Ovary (tissue), 3 donors: Measurements from ENCODE around the gene CSNK2A1.

Experiments
- CTCF ChIP-seq, 3 donors: fragments of 450-650 bp in 2 of 3; fragments of 200-600 bp in 1 of 3; IDR thresholded peaks; one replicate each; pipeline versions ENCODE4 v1.5.1 to v1.8.0; 2016 to 2022; ENCODE audit warnings: antibody characterized with exemption in 3 of 3, mild to moderate bottlenecking in 1 of 3
- POLR2A ChIP-seq: fragments of 450-650 bp; IDR thresholded peaks from one replicate; pipeline ENCODE4 v1.6.1; 2017; ENCODE audit warnings: antibody characterized with exemption, mild to moderate bottlenecking, moderate library complexity
- donor health status: DM: no; HTN: no; CAD: no.

DNA sequence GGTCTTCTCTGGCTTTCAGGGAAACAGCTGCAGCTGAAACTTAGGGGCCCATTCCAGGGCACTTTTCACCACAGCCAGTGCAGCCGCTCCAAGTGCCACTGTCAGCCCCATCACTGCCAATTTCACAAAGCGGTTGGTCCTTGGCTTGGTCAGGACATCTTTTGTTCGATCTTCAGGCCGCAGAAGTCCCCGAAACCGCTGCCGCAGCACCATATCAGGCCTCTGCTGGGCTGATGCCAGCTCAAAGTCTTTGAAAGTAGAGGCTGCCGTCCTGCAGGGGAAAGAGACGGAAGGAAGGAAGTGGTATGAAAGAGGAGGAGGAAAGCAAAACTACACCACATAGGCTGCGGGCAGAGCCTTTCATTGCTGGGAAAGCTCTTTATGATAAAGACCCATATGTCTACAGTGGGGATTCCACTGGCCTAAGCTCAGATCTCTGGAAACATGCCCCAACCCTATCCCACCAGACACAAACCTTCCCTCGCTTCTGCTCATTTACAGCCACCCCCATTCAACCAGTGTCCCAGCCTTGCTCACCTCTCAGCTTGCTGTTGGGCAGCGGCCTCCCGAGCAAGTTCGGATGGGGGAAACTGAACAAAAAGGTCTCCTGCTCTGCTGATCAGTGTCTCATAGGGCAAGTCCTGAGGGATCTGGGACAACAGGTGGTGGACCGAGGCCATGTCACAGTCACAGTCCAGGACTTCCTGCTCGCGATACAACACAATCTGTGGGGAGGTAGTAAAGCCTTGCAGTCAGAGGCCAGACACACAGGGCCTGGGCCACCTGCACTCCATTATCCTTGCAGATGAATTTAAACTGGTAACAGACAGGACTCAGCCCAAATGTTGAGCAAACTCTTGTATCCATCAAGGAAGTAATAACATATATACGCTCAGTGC is 104.8 kb downstream of the CSNK2A1 start:
- no peak for TF ChIP-seq CTCF (IDR thresholded peaks at IDR 0.05)
- no peak for TF ChIP-seq POLR2A
